ENCODE results near the gene DUSP22. TPM values are rescaled to one million over a fixed set of nuclear protein-coding genes. Genes with fewer than 3 reads are reported as not detected.

The DUSP22 gene
- total and polyA plus RNA-seq, 9 of the 15 experiments (the other 6 are each of a cell fraction or from before 2014, with no cell fraction given) = 9.3 to 19.4 (median 11.8) TPM

DNA sequence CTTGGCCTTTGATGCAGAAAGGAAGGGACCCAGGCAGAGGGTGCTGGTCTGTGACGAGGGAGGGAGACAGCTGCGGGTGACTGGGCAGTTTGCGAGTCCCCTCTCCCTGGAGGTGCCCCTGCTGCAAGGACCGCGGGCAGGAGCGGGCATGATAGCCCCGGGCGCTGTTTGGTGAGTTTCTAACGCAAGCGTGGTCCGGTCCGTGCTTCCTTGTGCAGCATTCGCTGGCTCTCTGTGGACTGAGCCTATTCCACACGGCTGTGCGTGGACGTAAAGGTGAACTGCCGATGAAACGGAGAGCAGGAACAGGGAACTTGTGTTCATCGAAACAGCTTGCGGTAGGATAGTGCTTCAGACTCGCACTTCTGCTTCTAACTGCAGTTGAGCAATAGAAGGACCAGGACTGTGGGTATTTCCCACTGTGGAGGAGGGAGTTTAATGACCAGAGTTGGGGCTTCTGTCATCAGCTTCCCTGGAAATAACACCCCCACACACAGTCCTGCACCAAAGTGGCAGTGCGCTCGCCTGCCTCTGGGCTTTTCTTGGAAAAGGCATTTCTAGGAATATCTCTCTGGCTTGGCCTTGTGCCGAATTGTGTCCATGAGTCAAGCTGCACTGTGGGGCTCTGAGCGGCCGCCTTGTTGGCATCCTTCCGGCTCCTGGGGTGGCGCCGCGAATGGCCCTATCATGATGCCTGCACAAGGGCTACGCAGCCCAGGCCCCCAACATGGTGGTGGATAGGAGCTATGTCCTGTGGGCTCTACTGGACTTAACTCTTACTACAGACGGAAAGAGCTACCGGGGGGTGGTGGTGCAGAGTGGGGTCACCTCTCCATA lies 48.9 kb downstream of the DUSP22 start (continued):
- TF ChIP-seq, protein P1, sequence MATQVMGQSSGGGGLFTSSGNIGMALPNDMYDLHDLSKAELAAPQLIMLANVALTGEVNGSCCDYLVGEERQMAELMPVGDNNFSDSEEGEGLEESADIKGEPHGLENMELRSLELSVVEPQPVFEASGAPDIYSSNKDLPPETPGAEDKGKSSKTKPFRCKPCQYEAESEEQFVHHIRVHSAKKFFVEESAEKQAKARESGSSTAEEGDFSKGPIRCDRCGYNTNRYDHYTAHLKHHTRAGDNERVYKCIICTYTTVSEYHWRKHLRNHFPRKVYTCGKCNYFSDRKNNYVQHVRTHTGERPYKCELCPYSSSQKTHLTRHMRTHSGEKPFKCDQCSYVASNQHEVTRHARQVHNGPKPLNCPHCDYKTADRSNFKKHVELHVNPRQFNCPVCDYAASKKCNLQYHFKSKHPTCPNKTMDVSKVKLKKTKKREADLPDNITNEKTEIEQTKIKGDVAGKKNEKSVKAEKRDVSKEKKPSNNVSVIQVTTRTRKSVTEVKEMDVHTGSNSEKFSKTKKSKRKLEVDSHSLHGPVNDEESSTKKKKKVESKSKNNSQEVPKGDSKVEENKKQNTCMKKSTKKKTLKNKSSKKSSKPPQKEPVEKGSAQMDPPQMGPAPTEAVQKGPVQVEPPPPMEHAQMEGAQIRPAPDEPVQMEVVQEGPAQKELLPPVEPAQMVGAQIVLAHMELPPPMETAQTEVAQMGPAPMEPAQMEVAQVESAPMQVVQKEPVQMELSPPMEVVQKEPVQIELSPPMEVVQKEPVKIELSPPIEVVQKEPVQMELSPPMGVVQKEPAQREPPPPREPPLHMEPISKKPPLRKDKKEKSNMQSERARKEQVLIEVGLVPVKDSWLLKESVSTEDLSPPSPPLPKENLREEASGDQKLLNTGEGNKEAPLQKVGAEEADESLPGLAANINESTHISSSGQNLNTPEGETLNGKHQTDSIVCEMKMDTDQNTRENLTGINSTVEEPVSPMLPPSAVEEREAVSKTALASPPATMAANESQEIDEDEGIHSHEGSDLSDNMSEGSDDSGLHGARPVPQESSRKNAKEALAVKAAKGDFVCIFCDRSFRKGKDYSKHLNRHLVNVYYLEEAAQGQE (IDR thresholded peaks at IDR 0.05; ENCODE audit: borderline replicate concordance) = peak; percentile 22; the same call in 1 of the 2 replicates
- TF ChIP-seq, protein P1 (CRISPR knock-in tag; IDR thresholded peaks at IDR 0.05; ENCODE audit: low read depth) = no peak
- TF ChIP-seq MEIS2 (IDR thresholded peaks at IDR 0.05; ENCODE audit: partially characterized antibody) = peak; percentile 95
- peak; percentile 81 for TF ChIP-seq SOX6 (IDR thresholded peaks at IDR 0.05)
- TF ChIP-seq PHF8 (IDR thresholded peaks at IDR 0.05; ENCODE audit: borderline replicate concordance, low read length) = no peak; the same call in 1 of the 2 replicates
- TF ChIP-seq U2AF1 (optimal IDR thresholded peaks at IDR 0.05; ENCODE audit: low read depth, low read length) = no peak
- TF ChIP-seq, protein P2, sequence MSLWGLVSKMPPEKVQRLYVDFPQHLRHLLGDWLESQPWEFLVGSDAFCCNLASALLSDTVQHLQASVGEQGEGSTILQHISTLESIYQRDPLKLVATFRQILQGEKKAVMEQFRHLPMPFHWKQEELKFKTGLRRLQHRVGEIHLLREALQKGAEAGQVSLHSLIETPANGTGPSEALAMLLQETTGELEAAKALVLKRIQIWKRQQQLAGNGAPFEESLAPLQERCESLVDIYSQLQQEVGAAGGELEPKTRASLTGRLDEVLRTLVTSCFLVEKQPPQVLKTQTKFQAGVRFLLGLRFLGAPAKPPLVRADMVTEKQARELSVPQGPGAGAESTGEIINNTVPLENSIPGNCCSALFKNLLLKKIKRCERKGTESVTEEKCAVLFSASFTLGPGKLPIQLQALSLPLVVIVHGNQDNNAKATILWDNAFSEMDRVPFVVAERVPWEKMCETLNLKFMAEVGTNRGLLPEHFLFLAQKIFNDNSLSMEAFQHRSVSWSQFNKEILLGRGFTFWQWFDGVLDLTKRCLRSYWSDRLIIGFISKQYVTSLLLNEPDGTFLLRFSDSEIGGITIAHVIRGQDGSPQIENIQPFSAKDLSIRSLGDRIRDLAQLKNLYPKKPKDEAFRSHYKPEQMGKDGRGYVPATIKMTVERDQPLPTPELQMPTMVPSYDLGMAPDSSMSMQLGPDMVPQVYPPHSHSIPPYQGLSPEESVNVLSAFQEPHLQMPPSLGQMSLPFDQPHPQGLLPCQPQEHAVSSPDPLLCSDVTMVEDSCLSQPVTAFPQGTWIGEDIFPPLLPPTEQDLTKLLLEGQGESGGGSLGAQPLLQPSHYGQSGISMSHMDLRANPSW (CRISPR knock-in tag; IDR thresholded peaks at IDR 0.05) = 0 out of 2 replicates have a peak, but pooled peaks have one; percentile 9
- no peak for TF ChIP-seq ERF (CRISPR knock-in tag; IDR thresholded peaks at IDR 0.05)
- peak; percentile 92 for TF ChIP-seq CEBPG (CRISPR knock-in tag; IDR thresholded peaks at IDR 0.05)
- peak; percentile 97 to 98 for TF ChIP-seq CEBPG (tag; conservative IDR thresholded peaks at IDR 0.05 in 1 of 2, IDR thresholded peaks at IDR 0.05 in 1 of 2)
- peak; percentile 78; the same call in 1 of the 2 replicates for TF ChIP-seq ETV5 (CRISPR knock-in tag; IDR thresholded peaks at IDR 0.05; ENCODE audit: low read depth)
- TF ChIP-seq JUN (IDR thresholded peaks at IDR 0.05; ENCODE audit: borderline replicate concordance, low read depth, low read length) = peak; percentile 50; the same call in 1 of the 2 replicates
- no peak for TF ChIP-seq JUN (CRISPR knock-in tag; IDR thresholded peaks at IDR 0.05; ENCODE audit: borderline replicate concordance)
- peak; percentile 40; the same call in 1 of the 2 replicates for TF ChIP-seq TARDBP (IDR thresholded peaks at IDR 0.05)
